Neural cell (in vitro differentiated cells): ENCODE data around the gene ENTPD1. TPM values are rescaled to one million over a fixed set of nuclear protein-coding genes. Genes with fewer than 3 reads are reported as not detected.

Experiments used
- H2AFZ ChIP-seq: fragments of 200-600, 300-800 bp; sonication (generic), shearing (Covaris generic); 2 replicates; pipeline ENCODE4 v1.6.0; 2014; ENCODE audit warnings: low read depth, mild to moderate bottlenecking, antibody characterized with exemption, low read length, moderate library complexity
- H3F3A ChIP-seq: fragments of 200-600 bp; shearing (Covaris generic); 2 replicates; pipeline ENCODE4 v1.6.1; 2016; ENCODE audit warnings: mild to moderate bottlenecking, moderate library complexity, mixed read lengths, antibody characterized with exemption, low read length; ENCODE audit not compliant: insufficient read depth, poor library complexity, severe bottlenecking
- H3K27ac ChIP-seq: fragments of 200-600, 300-800 bp; sonication (generic), shearing (Covaris generic); 2 replicates; pipeline ENCODE4 v1.5.1; 2014; ENCODE audit warnings: mild to moderate bottlenecking, low read length, moderate library complexity
- H3K27me3 ChIP-seq: fragments of 300-800, 200-600 bp; sonication (generic), shearing (Covaris generic); 2 replicates; pipeline ENCODE4 v1.6.0; 2014; ENCODE audit warnings: mild to moderate bottlenecking, low read depth, low read length, moderate library complexity; ENCODE audit not compliant: insufficient read depth
- H3K36me3 ChIP-seq: fragments of 300-800, 200-600 bp; sonication (generic), shearing (Covaris generic); 2 replicates; pipeline ENCODE4 v1.5.1; 2014; ENCODE audit warnings: mild to moderate bottlenecking, antibody characterized with exemption, low read length, moderate library complexity; ENCODE audit not compliant: insufficient read depth
- H3K4me2 ChIP-seq: fragments of 300-800, 200-600 bp; sonication (generic), shearing (Covaris generic); 2 replicates; pipeline ENCODE4 v1.6.0; 2014; ENCODE audit warnings: mild to moderate bottlenecking, low read length
- H3K4me3 ChIP-seq: fragments of 300-800, 200-600 bp; sonication (generic), shearing (Covaris generic); 2 replicates; pipeline ENCODE4 v1.5.1; 2014; ENCODE audit warnings: mild to moderate bottlenecking, low read length, moderate library complexity
- H3K79me2 ChIP-seq: fragments of 200-600 bp; shearing (Covaris generic); replicated peaks from 2 replicates; pipeline ENCODE4 v1.6.0; 2014; ENCODE audit warnings: mild to moderate bottlenecking, low read length, moderate library complexity; ENCODE audit not compliant: insufficient read depth
- H3K9ac ChIP-seq: fragments of 300-800, 200-600 bp; sonication (generic), shearing (Covaris generic); 2 replicates; pipeline ENCODE4 v1.6.1; 2016; ENCODE audit warnings: mild to moderate bottlenecking, low read length, mixed read lengths
- H3K9me2 ChIP-seq: fragments of 200-600 bp; shearing (Covaris generic); 2 replicates; pipeline ENCODE4 v1.6.1; 2016; ENCODE audit warnings: mild to moderate bottlenecking, low read length, mixed read lengths; ENCODE audit not compliant: insufficient read depth
- H3K9me3 ChIP-seq: fragments of 200-600, 300-800 bp; sonication (generic), shearing (Covaris generic); 2 replicates; pipeline ENCODE4 v1.6.1; 2016; ENCODE audit warnings: mild to moderate bottlenecking, mixed run types, low read length, moderate library complexity, mixed read lengths
- H4K20me1 ChIP-seq: fragments of 200-600 bp; shearing (Covaris generic); 2 replicates; pipeline ENCODE4 v1.6.1; 2016; ENCODE audit warnings: mild to moderate bottlenecking, mixed run types; ENCODE audit not compliant: insufficient read depth
- CTCF ChIP-seq: fragments of 450-650 bp; IDR thresholded peaks from 2 replicates; pipeline ENCODE4 v1.5.1; 2014; ENCODE audit warnings: antibody characterized with exemption, mild to moderate bottlenecking, moderate library complexity; ENCODE audit not compliant: poor library complexity, severe bottlenecking
- EP300 ChIP-seq: fragments of 450-650 bp; conservative IDR thresholded peaks from 2 replicates; pipeline ENCODE4 v1.6.1; 2014; ENCODE audit warnings: antibody characterized with exemption, mild to moderate bottlenecking, moderate library complexity; ENCODE audit not compliant: poor library complexity, severe bottlenecking
- EZH2 ChIP-seq: fragments of 200-600, 300-800 bp; shearing (Covaris generic), sonication (generic); IDR thresholded peaks from 2 replicates; pipeline ENCODE4 v1.6.1; 2014; ENCODE audit warnings: antibody characterized with exemption, low read length, borderline replicate concordance, mild to moderate bottlenecking; ENCODE audit not compliant: insufficient read depth, poor library complexity, severe bottlenecking
- MXI1 ChIP-seq: fragments of 450-650 bp; conservative IDR thresholded peaks from 2 replicates; pipeline ENCODE4 v1.6.1; 2014; ENCODE audit warnings: antibody characterized with exemption, mild to moderate bottlenecking; ENCODE audit not compliant: poor library complexity, severe bottlenecking
- POLR2AphosphoS5 ChIP-seq: IDR thresholded peaks from 2 replicates; pipeline ENCODE4 v1.6.1; 2012
- RAD21 ChIP-seq: fragments of 450-650 bp; conservative IDR thresholded peaks from 2 replicates; pipeline ENCODE4 v1.6.1; 2014; ENCODE audit warnings: antibody characterized with exemption, mild to moderate bottlenecking, moderate library complexity
- REST ChIP-seq: IDR thresholded peaks from 2 replicates; pipeline ENCODE4 v1.6.1; 2012; ENCODE audit warnings: borderline replicate concordance
- SMC3 ChIP-seq: fragments of 450-650 bp; conservative IDR thresholded peaks from 2 replicates; pipeline ENCODE4 v1.6.1; 2014; ENCODE audit warnings: antibody characterized with exemption, mild to moderate bottlenecking, moderate library complexity; ENCODE audit not compliant: poor library complexity
- TAF1 ChIP-seq: IDR thresholded peaks from 2 replicates; pipeline ENCODE4 v1.6.1; 2012; ENCODE audit warnings: low read depth
- polyA plus RNA-seq: library from polyadenylated mRNA; depleted of rRNA; stranded (reverse); fragments of >200 nt; gene quantifications from 2 replicates; pipeline ENCODE4 v1.2.3, GENCODE V29; 2014

The ENTPD1 gene
- polyA plus RNA-seq, 1 donor from 2014 or later = 0.57 TPM

DNA sequence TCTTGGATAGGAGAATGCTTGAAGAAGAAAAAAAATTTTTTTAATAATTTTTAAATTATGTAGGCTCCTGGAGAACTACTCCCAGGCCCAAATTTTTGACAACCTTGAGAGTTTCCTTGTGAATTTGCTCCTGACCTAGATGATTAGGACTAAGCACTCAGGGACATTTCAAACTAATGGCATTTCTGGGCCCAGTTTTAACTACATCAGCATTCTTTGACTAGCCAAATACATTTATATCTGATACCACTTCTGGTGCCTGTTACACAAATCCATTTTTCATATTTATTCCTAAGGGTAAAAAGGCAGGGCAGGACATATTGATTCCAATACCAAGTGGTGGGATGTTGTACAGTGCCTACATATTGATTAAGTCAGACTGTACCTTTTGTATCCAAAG, 91.0 kb downstream of the ENTPD1 start:
- TF ChIP-seq RAD21 (no peak), POLR2AphosphoS5 (no peak), SMC3 (no peak), EZH2 (no peak), TAF1 (no peak), REST (no peak), EP300 (no peak), CTCF (no peak), MXI1 (no peak)
- no peak overlapping the region for H2AFZ ChIP-seq
- no peaks in the 10 kb centered on the region for H3K9me2 ChIP-seq
- no peaks in the 10 kb centered on the region for H3K79me2 ChIP-seq
- no peak overlapping the region for H3K27ac ChIP-seq
- no peak overlapping the region for H3K9ac ChIP-seq
- no peaks in the 10 kb centered on the region for H3K27me3 ChIP-seq
- H3F3A ChIP-seq = no peaks in the 10 kb centered on the region
- no peak overlapping the region for H3K4me2 ChIP-seq
- H3K4me3 ChIP-seq = no peak overlapping the region
- no peaks in the 10 kb centered on the region for H3K9me3 ChIP-seq
- no peaks in the 10 kb centered on the region for H4K20me1 ChIP-seq
- no peaks in the 10 kb centered on the region for H3K36me3 ChIP-seq

- no peak overlapping the region for H3K27ac ChIP-seq
- H3K9me3 ChIP-seq = no peaks in the 10 kb centered on the region
- H3K9ac ChIP-seq = no peak overlapping the region
- H3K4me3 ChIP-seq = no peak overlapping the region
- H2AFZ ChIP-seq = no peak overlapping the region
- H3K36me3 ChIP-seq = no peaks in the 10 kb centered on the region
- H3F3A ChIP-seq = no peaks in the 10 kb centered on the region
- H3K4me2 ChIP-seq = no peak overlapping the region
- TF ChIP-seq REST (no peak), POLR2AphosphoS5 (no peak), MXI1 (no peak), CTCF (no peak), EZH2 (no peak), EP300 (no peak), RAD21 (no peak), TAF1 (no peak), SMC3 (no peak)
- H3K9me2 ChIP-seq = no peaks in the 10 kb centered on the region
- H4K20me1 ChIP-seq = no peaks in the 10 kb centered on the region
- H3K79me2 ChIP-seq = no peaks in the 10 kb centered on the region
- no peaks in the 10 kb centered on the region for H3K27me3 ChIP-seq
These were observed 92.9 kb downstream of the ENTPD1 start for GRCh38 chr10:95848841-95849240.
